ENCODE data around the gene ATN1.
"Not testable (repeated sequence)": the region's sequence is repeated elsewhere in the genome, so short reads cannot be mapped to it uniquely, and the experiment has no call there.

The ATN1 gene

GRCh38 chr12:6905414-6906040 is 22.2 kb upstream of the ATN1 start:
- DNase-seq, result no peak

GRCh38 chr12:6908141-6908540 is 19.6 kb upstream of the ATN1 start:
- not testable (repeated sequence) for DNase-seq

- no peak for DNase-seq
Observed at GRCh38 chr12:6909421-6910145, 18.2 kb upstream of the ATN1 start.

GRCh38 chr12:6912164-6912935 is 15.4 kb upstream of the ATN1 start:
- no peak for DNase-seq

GRCh38 chr12:6914246-6914946 is 13.4 kb upstream of the ATN1 start, which contains the start of gene ENO2:
Gene ENO2 (plus strand): TSS chr12:6914580. CDS start chr12:6915833, 1,253 bp downstream.
- peak; percentile 18 to 24 for DNase-seq

- no peak for DNase-seq
Observed at GRCh38 chr12:6914947-6915788, 12.6 kb upstream of the ATN1 start.

GRCh38 chr12:6915789-6916285 is 11.9 kb upstream of the ATN1 start:
- no peak for DNase-seq

GRCh38 chr12:6916426-6917200 is 11.1 kb upstream of the ATN1 start:
- DNase-seq, result no peak

- no peak for DNase-seq
Observed at GRCh38 chr12:6917491-6918231, 10.1 kb upstream of the ATN1 start.

- no peak for DNase-seq
Observed at GRCh38 chr12:6919588-6919987, 8.2 kb upstream of the ATN1 start.

GRCh38 chr12:6921539-6921938 is 6.2 kb upstream of the ATN1 start:
- DNase-seq, result no peak

- no peak for DNase-seq
Observed at GRCh38 chr12:6921996-6922946, 5.5 kb upstream of the ATN1 start.

GRCh38 chr12:6923003-6923732 is 4.6 kb upstream of the ATN1 start:
- DNase-seq, result no peak

GRCh38 chr12:6923851-6924250 is 3.9 kb upstream of the ATN1 start:
- DNase-seq, result no peak

GRCh38 chr12:6925239-6925539 is 2.6 kb upstream of the ATN1 start:
- DNase-seq, result no peak

GRCh38 chr12:6925540-6926279 is 2.0 kb upstream of the ATN1 start:
- no peak for DNase-seq

- no peak for DNase-seq
Observed at GRCh38 chr12:6928022-6928702, 403 bp downstream of the ATN1 start.
